IPS-20b (cell line): ENCODE data around the gene USF2.

Experiments
- H3K27ac ChIP-seq: one replicate; pipeline ENCODE4 v1.5.1; 2013; ENCODE audit warnings: low read length
- H3K27me3 ChIP-seq: 2 replicates; pipeline ENCODE4 v1.6.1; 2013; ENCODE audit warnings: mild to moderate bottlenecking, low read length, inconsistent platforms; ENCODE audit not compliant: insufficient read depth
- H3K36me3 ChIP-seq: 2 replicates; pipeline ENCODE4 v1.6.1; 2013; ENCODE audit warnings: low read depth, mild to moderate bottlenecking, inconsistent platforms, low read length, moderate library complexity; ENCODE audit not compliant: insufficient read depth
- H3K4me1 ChIP-seq: 2 replicates; pipeline ENCODE4 v1.6.1; 2013; ENCODE audit warnings: mild to moderate bottlenecking, control low read depth, inconsistent platforms, low read length, moderate library complexity; ENCODE audit not compliant: insufficient read depth
- H3K4me3 ChIP-seq: 2 replicates; pipeline ENCODE4 v1.5.1; 2013; ENCODE audit warnings: mild to moderate bottlenecking, low read length, inconsistent platforms
- H3K9ac ChIP-seq: 2 replicates; pipeline ENCODE4 v1.6.1; 2013; ENCODE audit warnings: low read depth, mild to moderate bottlenecking, inconsistent platforms, low read length, moderate library complexity
- H3K9me3 ChIP-seq: 2 replicates; pipeline ENCODE4 v1.6.1; 2013; ENCODE audit warnings: mild to moderate bottlenecking, low read depth, low read length, inconsistent platforms; ENCODE audit not compliant: insufficient read depth

Gene USF2

DNA sequence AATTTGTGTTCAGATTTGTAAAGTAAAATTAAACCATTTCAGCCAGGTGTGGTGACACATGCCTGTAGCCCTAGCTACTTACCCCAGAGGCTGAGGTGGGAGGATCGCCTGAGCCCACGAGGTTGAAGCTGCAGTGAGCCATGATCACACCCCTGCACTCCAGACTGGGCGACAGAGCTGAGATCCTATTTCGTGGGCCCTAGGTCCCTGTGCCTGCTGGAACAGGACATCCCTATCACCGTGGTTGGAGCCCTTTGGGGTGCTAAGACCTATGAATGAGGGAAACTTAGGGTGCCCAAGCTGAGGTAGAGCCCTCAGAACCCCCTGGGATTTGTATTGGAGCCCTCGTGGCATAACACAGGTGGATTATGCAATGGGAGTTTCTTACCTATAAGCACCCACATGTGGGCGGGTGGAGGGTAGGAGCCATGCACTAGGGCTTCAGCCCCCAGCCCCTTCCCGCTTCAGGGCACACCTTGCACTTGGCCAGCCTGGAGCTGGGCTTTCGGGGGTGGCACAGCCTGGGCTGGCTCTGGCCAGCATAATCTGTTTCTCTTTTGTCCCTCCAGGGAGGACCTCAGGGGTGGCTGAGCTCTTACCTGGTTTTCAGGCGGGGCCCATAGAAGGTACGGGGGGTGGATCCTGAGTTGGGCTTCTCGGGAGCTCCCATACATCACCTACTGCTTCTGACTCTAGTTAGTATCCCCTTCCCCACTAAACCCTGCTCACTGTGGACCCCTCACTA, 7.2 kb upstream of the USF2 start:
- H3K9me3 ChIP-seq, result no peaks in the 10 kb centered on the region
- no peaks in the 10 kb centered on the region for H3K27me3 ChIP-seq
- H3K4me1 ChIP-seq, result no peaks in the 10 kb centered on the region; the same call in 1 of the 2 replicates
- no peak overlapping the region for H3K9ac ChIP-seq
- peaks cover 94% of the 10 kb centered on the region for H3K36me3 ChIP-seq
- H3K4me3 ChIP-seq, result no peak overlapping the region
- no peak overlapping the region for H3K27ac ChIP-seq

DNA sequence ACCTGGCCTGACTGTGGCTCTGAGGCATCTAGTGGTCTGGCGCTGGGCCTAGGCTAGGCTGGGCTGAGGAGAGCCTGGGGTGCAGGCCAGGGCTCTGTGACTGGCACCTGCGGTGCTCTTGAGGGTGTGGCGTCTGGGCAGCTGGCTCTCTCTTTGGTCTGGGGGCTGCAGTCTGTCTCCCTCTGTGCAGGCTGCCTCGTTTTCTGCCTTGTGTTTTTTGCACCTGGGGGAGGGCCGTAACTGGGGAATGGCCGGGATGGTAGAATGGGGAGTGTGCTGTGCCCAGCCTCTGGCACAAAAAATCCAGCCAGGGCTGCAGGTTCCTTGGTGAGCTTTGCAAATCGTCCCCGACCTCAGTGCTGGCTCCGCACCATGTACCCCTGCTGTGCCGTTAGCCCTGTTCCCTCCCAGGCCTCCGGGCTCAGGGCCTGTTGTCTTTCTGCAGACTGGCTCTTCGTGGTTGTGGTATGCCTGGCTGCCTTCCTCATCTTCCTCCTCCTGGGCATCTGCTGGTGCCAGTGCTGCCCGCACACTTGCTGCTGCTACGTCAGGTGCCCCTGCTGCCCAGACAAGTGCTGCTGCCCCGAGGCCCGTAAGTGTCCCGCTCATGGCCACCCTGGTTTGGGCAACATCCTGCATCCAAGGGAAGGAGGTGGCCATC, 6.5 kb upstream of the USF2 start:
- H3K27me3 ChIP-seq, result no peaks in the 10 kb centered on the region
- peaks cover 89% of the 10 kb centered on the region for H3K36me3 ChIP-seq
- H3K4me3 ChIP-seq, result no peak overlapping the region
- no peak overlapping the region for H3K9ac ChIP-seq
- H3K27ac ChIP-seq, result no peak overlapping the region
- no peaks in the 10 kb centered on the region for H3K9me3 ChIP-seq
- no peaks in the 10 kb centered on the region; the same call in 1 of the 2 replicates for H3K4me1 ChIP-seq

DNA sequence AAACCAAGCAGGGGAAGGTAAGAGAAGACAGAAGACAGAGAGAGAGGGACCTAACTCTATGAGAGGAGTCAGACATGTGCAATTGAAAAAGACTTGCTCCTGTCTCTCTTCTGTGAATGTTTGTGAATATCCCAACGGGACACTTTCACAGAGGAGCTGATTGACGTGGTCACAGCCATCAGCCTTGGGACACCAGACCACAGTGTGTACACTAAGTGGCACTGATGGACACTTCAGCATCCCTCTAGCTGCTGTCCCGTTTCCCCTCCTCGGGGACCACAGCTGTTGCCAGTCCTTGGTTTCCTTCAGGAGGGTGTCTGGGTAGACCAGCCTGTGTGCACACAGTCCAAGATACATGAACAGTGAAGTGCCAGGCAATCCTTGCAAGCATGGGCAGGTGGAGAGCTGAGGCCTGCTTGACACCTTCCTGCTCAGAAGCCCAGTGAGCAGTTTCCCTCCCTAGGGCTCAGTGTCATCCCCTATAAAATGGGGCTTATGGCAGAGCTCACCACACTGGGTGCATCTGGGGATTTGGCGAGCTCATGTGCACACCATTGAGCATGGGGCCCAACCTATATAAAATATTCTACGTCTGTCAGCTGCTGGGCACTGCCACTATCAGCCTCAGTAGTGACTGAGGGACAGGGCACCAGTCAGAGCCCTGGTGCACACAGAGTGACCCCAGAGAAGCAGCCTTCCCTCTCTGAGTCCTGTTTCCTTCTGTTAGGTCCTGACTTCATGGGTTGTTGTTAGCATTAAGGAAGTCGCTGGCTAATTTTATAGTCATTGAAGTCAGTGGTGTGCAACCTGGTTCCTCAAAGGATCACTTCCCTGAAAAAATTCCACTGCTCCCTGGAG, 4.3 kb upstream of the USF2 start:
- Histone ChIP-seq H3K9ac (no peak overlapping the region), H3K4me3 (no peak overlapping the region), H3K27ac (no peak overlapping the region), H3K27me3 (no peaks in the 10 kb centered on the region), H3K36me3 (peaks cover 69% of the 10 kb centered on the region), H3K4me1 (no peaks in the 10 kb centered on the region; the same call in 1 of the 2 replicates), H3K9me3 (no peaks in the 10 kb centered on the region)

DNA sequence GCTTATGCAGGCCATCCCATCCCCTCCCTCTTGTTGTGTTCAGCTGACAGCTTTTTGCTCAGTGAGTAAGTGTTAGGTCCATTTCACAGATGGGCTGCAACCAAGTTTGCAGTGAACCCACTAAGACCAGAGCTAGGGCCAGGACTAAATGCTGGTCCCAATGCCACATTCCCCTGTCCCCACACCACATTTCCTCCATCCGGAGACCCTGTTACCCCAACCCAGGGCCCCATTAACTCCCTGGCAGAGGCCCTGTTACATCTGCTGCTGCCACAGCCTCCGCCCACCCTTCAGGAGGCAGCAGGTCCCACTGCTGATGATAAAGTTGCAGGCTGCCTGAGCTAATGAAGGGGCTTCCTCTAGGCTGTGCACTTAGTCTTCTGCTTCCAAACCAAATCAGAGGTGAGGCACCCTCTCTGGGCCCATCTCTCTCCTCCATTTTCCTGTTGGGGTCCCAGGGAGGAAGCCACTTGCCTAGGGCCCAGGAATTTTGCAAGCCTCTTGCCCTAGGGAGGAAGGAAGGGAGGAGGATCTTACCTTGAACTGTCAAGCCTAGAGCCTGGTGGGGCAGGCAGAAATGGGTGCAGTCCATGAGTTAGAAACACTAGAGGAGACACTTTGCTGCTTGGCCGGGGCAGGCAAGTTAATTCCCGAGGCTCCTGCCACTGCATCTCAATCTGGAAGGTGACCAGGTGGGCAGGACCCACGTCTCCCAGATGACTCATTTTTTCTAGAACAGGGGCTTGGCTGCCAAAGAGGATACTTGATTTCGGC, 3.4 kb upstream of the USF2 start:
- Histone ChIP-seq H3K9me3 (no peaks in the 10 kb centered on the region), H3K4me1 (peaks cover 5% of the 10 kb centered on the region), H3K27me3 (no peaks in the 10 kb centered on the region), H3K36me3 (peaks cover 67% of the 10 kb centered on the region), H3K27ac (no peak overlapping the region), H3K4me3 (no peak overlapping the region), H3K9ac (no peak overlapping the region)

DNA sequence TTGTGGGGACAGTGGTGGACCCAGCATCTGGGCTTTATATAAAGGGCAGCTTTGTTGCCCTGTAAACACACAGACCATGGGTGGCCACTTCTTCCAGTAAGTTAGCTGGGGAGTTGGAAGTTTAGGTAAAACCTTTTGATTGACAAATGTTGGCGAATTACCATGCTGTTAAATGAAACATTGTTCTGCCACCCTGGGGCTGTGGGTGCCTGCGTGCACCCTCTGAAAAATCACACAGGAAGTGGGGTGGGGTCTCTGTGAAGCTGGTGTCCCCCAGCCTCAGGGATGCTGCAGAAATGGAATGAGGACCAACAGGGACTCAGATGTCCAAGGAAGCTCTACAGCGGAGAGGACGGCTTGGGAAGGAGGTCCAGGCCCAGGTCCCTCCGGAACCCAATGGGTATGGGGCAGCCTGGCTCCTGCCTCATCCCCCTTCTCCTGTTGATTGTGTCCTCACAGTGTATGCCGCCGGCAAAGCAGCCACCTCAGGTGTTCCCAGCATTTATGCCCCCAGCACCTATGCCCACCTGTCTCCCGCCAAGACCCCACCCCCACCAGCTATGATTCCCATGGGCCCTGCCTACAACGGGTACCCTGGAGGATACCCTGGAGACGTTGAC, 2.8 kb upstream of the USF2 start:
- Histone ChIP-seq H3K27me3 (no peaks in the 10 kb centered on the region), H3K4me1 (peaks cover 5% of the 10 kb centered on the region), H3K36me3 (peaks cover 67% of the 10 kb centered on the region), H3K9ac (no peak overlapping the region), H3K4me3 (no peak overlapping the region), H3K9me3 (no peaks in the 10 kb centered on the region), H3K27ac (no peak overlapping the region)

DNA sequence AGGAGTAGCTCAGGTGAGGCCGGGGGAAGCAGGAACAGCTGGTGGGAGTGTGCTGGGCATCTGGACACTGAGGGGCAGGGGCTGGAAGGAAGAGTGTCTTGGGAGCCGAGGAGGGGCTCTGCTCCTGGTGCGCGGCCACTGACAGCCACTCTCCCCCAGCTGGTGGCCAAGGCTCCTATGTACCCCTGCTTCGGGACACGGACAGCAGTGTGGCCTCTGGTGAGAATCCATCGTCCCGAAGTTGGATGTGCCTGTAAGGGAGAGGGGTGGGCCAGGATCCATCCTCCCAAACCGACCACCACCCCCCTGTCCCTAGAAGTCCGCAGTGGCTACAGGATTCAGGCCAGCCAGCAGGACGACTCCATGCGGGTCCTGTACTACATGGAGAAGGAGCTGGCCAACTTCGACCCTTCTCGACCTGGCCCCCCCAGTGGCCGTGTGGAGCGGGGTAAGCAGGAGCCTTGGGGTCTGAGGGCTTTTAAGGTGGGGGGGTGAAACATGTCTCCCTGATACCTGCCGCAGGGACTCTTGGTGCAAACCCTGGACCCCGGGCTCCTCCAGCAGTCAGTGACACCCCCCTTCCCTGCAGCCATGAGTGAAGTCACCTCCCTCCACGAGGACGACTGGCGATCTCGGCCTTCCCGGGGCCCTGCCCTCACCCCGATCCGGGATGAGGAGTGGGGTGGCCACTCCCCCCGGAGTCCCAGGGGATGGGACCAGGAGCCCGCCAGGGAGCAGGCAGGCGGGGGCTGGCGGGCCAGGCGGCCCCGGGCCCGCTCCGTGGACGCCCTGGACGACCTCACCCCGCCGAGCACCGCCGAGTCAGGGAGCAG, 2.0 kb upstream of the USF2 start:
- Histone ChIP-seq H3K4me1 (peaks cover 5% of the 10 kb centered on the region), H3K27ac (peak overlapping the region; percentile 76), H3K36me3 (peaks cover 68% of the 10 kb centered on the region), H3K27me3 (no peaks in the 10 kb centered on the region), H3K4me3 (peak overlapping the region; percentile 84; the same call in 1 of the 2 replicates), H3K9ac (peak overlapping the region; percentile 88; the same call in 1 of the 2 replicates), H3K9me3 (no peaks in the 10 kb centered on the region)

DNA sequence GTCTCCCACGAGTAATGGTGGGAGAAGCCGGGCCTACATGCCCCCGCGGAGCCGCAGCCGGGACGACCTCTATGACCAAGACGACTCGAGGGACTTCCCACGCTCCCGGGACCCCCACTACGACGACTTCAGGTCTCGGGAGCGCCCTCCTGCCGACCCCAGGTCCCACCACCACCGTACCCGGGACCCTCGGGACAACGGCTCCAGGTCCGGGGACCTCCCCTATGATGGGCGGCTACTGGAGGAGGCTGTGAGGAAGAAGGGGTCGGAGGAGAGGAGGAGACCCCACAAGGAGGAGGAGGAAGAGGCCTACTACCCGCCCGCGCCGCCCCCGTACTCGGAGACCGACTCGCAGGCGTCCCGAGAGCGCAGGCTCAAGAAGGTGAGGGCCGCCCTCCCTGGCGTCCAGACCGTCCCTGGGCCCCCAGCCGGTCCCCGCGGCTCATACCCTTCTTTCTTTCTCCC, 1.4 kb upstream of the USF2 start:
- Histone ChIP-seq H3K4me1 (peaks cover 5% of the 10 kb centered on the region), H3K27me3 (no peaks in the 10 kb centered on the region), H3K27ac (peak overlapping the region; percentile 76), H3K9me3 (no peaks in the 10 kb centered on the region), H3K4me3 (peak overlapping the region; percentile 84), H3K36me3 (peaks cover 68% of the 10 kb centered on the region), H3K9ac (peak overlapping the region; percentile 88)

DNA sequence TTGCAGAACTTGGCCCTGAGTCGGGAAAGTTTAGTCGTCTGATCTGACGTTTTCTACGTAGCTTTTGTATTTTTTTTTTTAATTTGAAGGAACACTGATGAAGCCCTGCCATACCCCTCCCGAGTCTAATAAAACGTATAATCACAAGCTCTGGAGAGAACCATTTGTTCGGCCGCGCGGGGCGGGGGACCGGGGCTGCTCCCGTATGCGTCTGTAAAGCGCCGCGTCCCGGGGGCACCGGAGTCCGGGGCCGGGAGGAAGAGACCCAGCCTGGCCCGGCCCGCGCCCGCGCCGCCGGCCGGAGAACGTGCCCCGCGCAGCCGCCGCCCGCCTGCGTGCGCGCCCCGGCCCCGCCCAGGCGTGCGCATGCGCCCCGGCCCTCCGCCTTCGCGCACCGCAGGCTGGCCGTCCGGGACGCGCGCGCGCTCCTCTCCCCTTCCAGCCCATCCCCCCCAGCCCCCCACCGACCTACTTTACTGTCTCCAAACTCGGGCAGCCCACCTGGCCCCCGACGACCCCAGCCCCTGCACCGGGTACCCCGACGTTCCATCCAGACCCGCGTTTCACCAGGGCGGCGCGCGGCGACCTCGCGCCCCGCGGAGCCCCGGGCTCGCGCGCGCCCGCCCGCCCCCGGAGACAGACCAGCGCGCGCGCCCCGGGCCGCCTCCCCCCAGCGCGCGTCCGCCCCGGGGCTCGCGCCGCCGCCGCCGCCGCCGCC, 785 bp upstream of the USF2 start:
- H3K4me3 ChIP-seq, result peak overlapping the region; percentile 84
- peaks cover 5% of the 10 kb centered on the region for H3K4me1 ChIP-seq
- peak overlapping the region; percentile 76 for H3K27ac ChIP-seq
- H3K9me3 ChIP-seq, result no peaks in the 10 kb centered on the region
- no peaks in the 10 kb centered on the region for H3K27me3 ChIP-seq
- peaks cover 67% of the 10 kb centered on the region for H3K36me3 ChIP-seq
- H3K9ac ChIP-seq, result peak overlapping the region; percentile 88

DNA sequence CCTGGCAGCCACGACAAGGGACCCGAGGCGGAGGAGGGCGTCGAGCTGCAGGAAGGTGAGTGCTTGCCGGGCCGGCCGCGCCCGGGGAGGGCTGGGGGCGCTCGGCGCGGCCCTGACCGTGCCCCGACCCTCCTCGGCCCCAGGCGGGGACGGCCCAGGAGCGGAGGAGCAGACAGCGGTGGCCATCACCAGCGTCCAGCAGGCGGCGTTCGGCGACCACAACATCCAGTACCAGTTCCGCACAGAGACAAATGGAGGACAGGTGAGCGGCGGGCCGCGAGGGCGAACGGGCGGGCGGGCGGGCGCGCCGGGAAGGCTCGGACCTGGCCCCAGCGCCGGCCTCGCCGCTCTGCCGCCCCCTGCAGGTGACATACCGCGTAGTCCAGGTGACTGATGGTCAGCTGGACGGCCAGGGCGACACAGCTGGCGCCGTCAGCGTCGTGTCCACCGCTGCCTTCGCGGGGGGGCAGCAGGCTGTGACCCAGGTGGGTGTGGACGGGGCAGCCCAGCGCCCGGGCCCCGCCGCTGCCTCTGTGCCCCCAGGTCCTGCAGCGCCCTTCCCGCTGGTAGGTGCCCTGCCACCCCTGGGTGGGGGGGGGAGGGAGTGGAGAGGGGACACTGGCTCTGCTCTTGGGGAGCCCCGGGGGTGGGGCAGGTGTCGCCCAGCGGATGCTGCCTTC, 816 bp downstream of the USF2 start:
- no peak overlapping the region for H3K27ac ChIP-seq
- H3K4me1 ChIP-seq, result peaks cover 5% of the 10 kb centered on the region
- H3K4me3 ChIP-seq, result peak overlapping the region; percentile 64; the same call in 1 of the 2 replicates
- H3K9me3 ChIP-seq, result no peaks in the 10 kb centered on the region
- H3K36me3 ChIP-seq, result peaks cover 68% of the 10 kb centered on the region
- H3K27me3 ChIP-seq, result no peaks in the 10 kb centered on the region
- H3K9ac ChIP-seq, result peak overlapping the region; percentile 65; the same call in 1 of the 2 replicates
